Common myeloid progenitor, CD34-positive (primary cell): ENCODE data around the gene IL36RN.

Experiments used
- CTCF ChIA-PET: fragments of 350-600 bp; sonication (Branson Sonifier 250); formaldehyde crosslinking; loops from one replicate; lab custom pipeline; 2021; ENCODE audit warnings: antibody characterized with exemption; lab: Charles Lee
- POLR2A ChIA-PET: fragments of 350-600 bp; sonication (Branson Sonifier 250); formaldehyde crosslinking; loops from one replicate; lab custom pipeline; 2021; ENCODE audit warnings: antibody characterized with exemption; lab: Charles Lee
- DNase-seq, 3 donors: peaks; one replicate each; pipeline versions ENCODE4 v3.0.0 to v3.0.0-alpha.2; 2013
- H3K27ac ChIP-seq, 2 experiments: 1 replicate in 1 of 2; 2 replicates in 1 of 2; pipeline ENCODE4 v1.7.0; 2013; ENCODE audit warnings: inconsistent platforms in 2 of 2, low read length in 2 of 2, mild to moderate bottlenecking in 2 of 2, low read depth in 1 of 2, moderate library complexity in 1 of 2; ENCODE audit not compliant: severe bottlenecking in 2 of 2, insufficient read depth in 1 of 2, poor library complexity in 1 of 2
- H3K27me3 ChIP-seq, 5 experiments: replicated peaks in 2 of 5; 1 replicate in 3 of 5; 2 replicates in 2 of 5; pipeline versions ENCODE4 v1.6.1 to v1.7.0; 2013; ENCODE audit warnings: low read length in 4 of 5, mild to moderate bottlenecking in 2 of 5, moderate library complexity in 2 of 5, inconsistent platforms in 1 of 5; ENCODE audit not compliant: insufficient read depth in 5 of 5, control insufficient read depth in 4 of 5
- H3K36me3 ChIP-seq, 4 experiments: 1 replicate in 2 of 4; 2 replicates in 2 of 4; pipeline versions ENCODE4 v1.6.1 to v1.7.0; 2013; ENCODE audit warnings: low read length in 3 of 4, control low read depth in 1 of 4, mild to moderate bottlenecking in 1 of 4; ENCODE audit not compliant: control insufficient read depth in 4 of 4, insufficient read depth in 4 of 4
- H3K4me1 ChIP-seq, 4 experiments: 1 replicate in 3 of 4; 2 replicates in 1 of 4; pipeline versions ENCODE4 v1.6.1 to v1.7.1; 2013; ENCODE audit warnings: low read length in 3 of 4, mild to moderate bottlenecking in 3 of 4, control low read depth in 1 of 4, inconsistent platforms in 1 of 4, moderate library complexity in 1 of 4; ENCODE audit not compliant: control insufficient read depth in 4 of 4, insufficient read depth in 4 of 4; ENCODE audit errors: control extremely low read depth in 1 of 4
- H3K4me3 ChIP-seq, 7 experiments: 1 replicate in 4 of 7; 2 replicates in 3 of 7; pipeline versions ENCODE4 v1.5.1 to v1.7.0; 2013; ENCODE audit warnings: mild to moderate bottlenecking in 7 of 7, low read length in 6 of 7, moderate library complexity in 6 of 7, inconsistent platforms in 2 of 7, low read depth in 2 of 7, control low read depth in 1 of 7; ENCODE audit not compliant: insufficient read depth in 4 of 7, control insufficient read depth in 1 of 7; ENCODE audit errors: extremely low read depth in 1 of 7
- H3K9me3 ChIP-seq, 5 experiments: 1 replicate in 4 of 5; 2 replicates in 1 of 5; pipeline versions ENCODE4 v1.6.1 to v1.7.1; 2013; ENCODE audit warnings: low read length in 4 of 5, mild to moderate bottlenecking in 2 of 5, inconsistent platforms in 1 of 5, low read depth in 1 of 5, moderate library complexity in 1 of 5; ENCODE audit not compliant: control insufficient read depth in 4 of 5, insufficient read depth in 2 of 5; ENCODE audit errors: control extremely low read depth in 1 of 5
- WGBS: methylation state at CpG from one replicate; pipeline ENCODE4 v1.1.5; 2013; ENCODE audit not compliant: insufficient coverage; 5-methylcytosine and 5-hydroxymethylcytosine counted together

Gene IL36RN

DNA sequence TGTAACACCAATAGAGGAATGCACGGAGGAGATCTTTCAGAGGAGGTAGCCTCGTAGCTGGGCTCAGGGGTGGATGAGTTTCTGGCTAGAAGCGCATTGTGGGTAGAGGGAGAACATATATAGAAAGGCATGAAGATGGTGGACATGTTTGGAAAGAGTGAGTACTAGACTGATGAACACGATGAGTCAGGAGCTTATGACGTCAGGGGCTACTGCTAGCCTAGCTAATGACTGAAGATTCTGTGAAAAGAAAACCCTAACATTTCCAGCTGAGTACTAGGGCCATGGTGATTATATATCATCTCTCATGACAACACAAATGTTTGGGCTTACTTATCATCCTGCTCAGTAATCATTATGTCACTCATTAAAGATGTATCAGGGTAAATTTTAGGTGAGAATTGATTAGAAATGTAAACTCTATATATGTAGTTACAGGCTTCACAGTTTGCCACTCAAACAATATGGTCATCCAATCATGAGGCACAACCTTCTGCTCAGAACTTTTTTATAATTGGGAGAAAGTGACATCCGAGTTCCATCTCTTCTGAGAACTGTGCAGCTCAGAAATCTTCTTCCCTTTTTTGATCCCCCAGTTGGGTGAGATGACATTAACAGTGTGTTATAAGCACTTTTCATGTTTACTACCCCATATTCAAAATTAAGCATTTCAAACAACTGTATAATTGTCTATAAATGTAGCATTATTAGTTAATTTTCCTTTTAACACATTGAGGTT lies 46.2 kb downstream of the IL36RN start:
- Histone ChIP-seq H3K27ac (no peak overlapping the region), H3K36me3 (no peaks in the 10 kb centered on the region), H3K27me3 (no peaks in the 10 kb centered on the region), H3K4me3 (no peak overlapping the region), H3K9me3 (no peaks in the 10 kb centered on the region), H3K4me1 (peaks cover 0 to 2% (median 0%) of the 10 kb centered on the region in 4 experiments)
- DNase-seq = no peak
- POLR2A ChIA-PET = no interaction called here
- WGBS = 97% methylated on average over 5 of the region's 6 CpGs
- CTCF ChIA-PET = interaction anchor here (0.8 to 1.4 kb wide), 2 partner anchors 19 to 93 kb away, joined by 3 to 4 read pairs; no protein-coding TSS in a partner anchor

GRCh38 chr2:113111121-113111520 lies 52.1 kb downstream of the IL36RN start:
- no peak for DNase-seq
- H3K4me3 ChIP-seq = no peak overlapping the region
- H3K4me1 ChIP-seq = peaks cover 4 to 40% (median 9%) of the 10 kb centered on the region in 4 experiments
- ChIA-PET CTCF (interaction anchor here (1.0 to 1.5 kb wide), 2 partner anchors 13 to 26 kb away, joined by 3 read pairs; no protein-coding TSS in a partner anchor), POLR2A (no interaction called here)
- H3K27ac ChIP-seq = no peak overlapping the region
- H3K9me3 ChIP-seq = no peaks in the 10 kb centered on the region
- no peaks in the 10 kb centered on the region for H3K27me3 ChIP-seq
- WGBS = 80% methylated on average over 2 of the region's 3 CpGs
- no peaks in the 10 kb centered on the region for H3K36me3 ChIP-seq

DNA sequence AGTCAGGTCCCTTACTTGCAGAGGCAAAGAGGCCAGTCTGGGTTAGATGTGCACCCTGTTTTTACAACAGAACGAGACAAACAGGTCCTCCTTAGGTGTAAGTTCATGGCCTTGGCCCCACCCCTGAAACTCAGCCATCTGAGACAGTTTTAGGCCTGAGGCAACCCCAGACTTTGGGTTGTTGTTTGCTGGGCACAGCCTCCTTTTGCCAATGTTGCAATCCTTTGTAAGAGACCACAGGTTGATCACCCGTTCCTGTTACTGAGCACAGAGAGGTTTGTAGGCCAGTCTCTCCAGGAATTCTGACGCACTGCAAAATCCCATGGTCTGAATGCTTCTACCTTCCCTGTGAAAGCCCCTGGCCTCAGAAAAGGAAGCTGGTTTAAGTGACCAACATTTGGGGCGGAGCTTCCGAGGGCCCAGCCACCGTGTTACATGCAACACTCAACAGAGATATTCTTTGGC lies 52.9 kb downstream of the IL36RN start:
- Histone ChIP-seq H3K9me3 (no peaks in the 10 kb centered on the region), H3K4me1 (peaks cover 4 to 47% (median 16%) of the 10 kb centered on the region in 4 experiments), H3K36me3 (no peaks in the 10 kb centered on the region), H3K27me3 (no peaks in the 10 kb centered on the region), H3K27ac (no peak overlapping the region), H3K4me3 (no peak overlapping the region)
- ChIA-PET POLR2A (no interaction called here), CTCF (interaction anchor here (1.0 kb wide), 1 partner anchor 14 kb away, joined by 3 read pairs; no protein-coding TSS in a partner anchor)
- 93% methylated on average over 3 of the region's 6 CpGs for WGBS
- no peak for DNase-seq

- no peaks in the 10 kb centered on the region for H3K27me3 ChIP-seq
- H3K9me3 ChIP-seq = no peaks in the 10 kb centered on the region
- peaks cover 4 to 53% (median 21%) of the 10 kb centered on the region in 4 experiments for H3K4me1 ChIP-seq
- 100% methylated on average over 2 of the region's 8 CpGs for WGBS
- no peaks in the 10 kb centered on the region for H3K36me3 ChIP-seq
- ChIA-PET POLR2A (no interaction called here), CTCF (interaction anchor here (0.9 kb wide), 1 partner anchor 12 kb away, joined by 3 read pairs; no protein-coding TSS in a partner anchor)
- no peak for DNase-seq
- H3K27ac ChIP-seq = no peak overlapping the region
- H3K4me3 ChIP-seq = no peak overlapping the region
Measured at GRCh38 chr2:113112441-113112840, 53.4 kb downstream of the IL36RN start.

DNA sequence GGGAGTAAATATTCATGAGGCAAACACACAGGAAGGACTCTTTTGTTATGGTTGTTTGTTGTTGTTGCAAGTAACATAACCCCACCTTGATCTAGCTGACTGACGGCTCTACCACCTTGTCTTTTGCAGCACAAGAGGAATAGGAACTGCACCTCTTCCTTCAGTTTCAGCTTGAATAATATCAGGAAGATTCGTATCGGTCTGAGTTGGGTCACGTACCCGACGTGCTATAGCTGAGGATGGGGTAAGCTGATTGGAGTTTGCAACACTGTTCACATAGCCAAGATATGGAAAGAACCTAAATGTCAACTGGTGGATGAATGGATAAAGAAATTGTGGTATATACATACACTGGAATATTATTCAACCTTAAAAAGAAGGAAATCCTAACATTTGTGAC lies 53.9 kb downstream of the IL36RN start:
- Histone ChIP-seq H3K4me3 (no peak overlapping the region), H3K27me3 (no peaks in the 10 kb centered on the region), H3K4me1 (peaks cover 4 to 58% (median 24%) of the 10 kb centered on the region in 4 experiments), H3K36me3 (no peaks in the 10 kb centered on the region), H3K27ac (no peak overlapping the region), H3K9me3 (no peaks in the 10 kb centered on the region)
- no peak for DNase-seq
- WGBS = 100% methylated on average over 1 of the region's 6 CpGs
- ChIA-PET POLR2A (no interaction called here), CTCF (interaction anchor here (0.8 to 1.3 kb wide), 3 partner anchors 11 to 25 kb away, joined by 3 read pairs; no protein-coding TSS in a partner anchor)

GRCh38 chr2:113113807-113114206 lies 54.8 kb downstream of the IL36RN start:
- Histone ChIP-seq H3K36me3 (no peaks in the 10 kb centered on the region), H3K4me1 (peaks cover 4 to 63% (median 24%) of the 10 kb centered on the region in 4 experiments), H3K4me3 (no peak overlapping the region), H3K27me3 (no peaks in the 10 kb centered on the region), H3K9me3 (no peaks in the 10 kb centered on the region), H3K27ac (no peak overlapping the region)
- POLR2A ChIA-PET = no interaction called here
- no peak for DNase-seq
- CTCF ChIA-PET = interaction anchor here (1.2 to 1.3 kb wide), 2 partner anchors 26 to 33 kb away, joined by 3 to 5 read pairs; no protein-coding TSS in a partner anchor
- WGBS = 20% methylated on average over 1 of the region's 3 CpGs
